IgD-negative memory B cell (primary cell): ENCODE data around the gene MAGI2. TPM values are rescaled to one million over a fixed set of nuclear protein-coding genes. Genes with fewer than 3 reads are reported as not detected.
A peak's percentile ranks its signal among the peaks of the same experiment; 100 is the strongest.

Experiments
- H3K27ac Mint-ChIP-seq, 3 donors: one replicate each; pipeline ENCODE4 v1.8.0; 2020 to 2022; ENCODE audit warnings: mild to moderate bottlenecking in 3 of 3, mixed read lengths in 3 of 3, moderate library complexity in 1 of 3
- H3K27me3 Mint-ChIP-seq: one replicate; pipeline ENCODE4 v1.8.0; 2021; ENCODE audit warnings: mixed read lengths
- H3K36me3 Mint-ChIP-seq: one replicate; pipeline ENCODE4 v1.8.0; 2020; ENCODE audit warnings: mild to moderate bottlenecking, mixed read lengths
- H3K4me1 Mint-ChIP-seq, 3 donors: one replicate each; pipeline ENCODE4 v1.8.0; 2020 to 2022; ENCODE audit warnings: mixed read lengths in 3 of 3, mild to moderate bottlenecking in 1 of 3
- H3K4me3 Mint-ChIP-seq, 4 donors: one replicate each; pipeline ENCODE4 v1.8.0; 2020 to 2022; ENCODE audit warnings: mild to moderate bottlenecking in 4 of 4, mixed read lengths in 4 of 4, moderate library complexity in 3 of 4
- H3K9me3 Mint-ChIP-seq, 3 donors: one replicate each; pipeline ENCODE4 v1.8.0; 2020 to 2021; ENCODE audit warnings: mixed read lengths in 3 of 3, mild to moderate bottlenecking in 1 of 3
- polyA plus RNA-seq: library from polyadenylated mRNA; unstranded; fragments of 300-500 nt; fragmentation: Illumina TruSeq; gene quantifications from one replicate; pipeline ENCODE4 v1.2.3, GENCODE V29; 2021

The MAGI2 gene
- polyA plus RNA-seq, 1 donor from 2014 or later = not detected

- no peaks in the 10 kb centered on the region for H3K4me1 Mint-ChIP-seq
Measured at GRCh38 chr7:78783179-78783962, 670.1 kb downstream of the MAGI2 start.

GRCh38 chr7:78780560-78780959 is 672.9 kb downstream of the MAGI2 start:
- H3K27ac Mint-ChIP-seq = peak overlapping the region in 1 of 3 donors; percentile 7
- H3K4me3 Mint-ChIP-seq = no peak overlapping the region
- H3K27me3 Mint-ChIP-seq = peaks cover 2% of the 10 kb centered on the region
- H3K4me1 Mint-ChIP-seq = no peaks in the 10 kb centered on the region
- H3K9me3 Mint-ChIP-seq = peaks cover 0 to 5% (median 1%) of the 10 kb centered on the region in 3 donors
- no peaks in the 10 kb centered on the region for H3K36me3 Mint-ChIP-seq

More at GRCh38 chr7:78783179-78783962, 670.1 kb downstream of the MAGI2 start:
- peaks cover 3 to 10% (median 4%) of the 10 kb centered on the region in 3 donors for H3K9me3 Mint-ChIP-seq
- H3K4me3 Mint-ChIP-seq = no peak overlapping the region
- H3K27ac Mint-ChIP-seq = no peak overlapping the region
- H3K36me3 Mint-ChIP-seq = peaks cover 3% of the 10 kb centered on the region
- peaks cover 2% of the 10 kb centered on the region for H3K27me3 Mint-ChIP-seq

GRCh38 chr7:78779788-78780187 is 673.7 kb downstream of the MAGI2 start:
- no peak overlapping the region for H3K27ac Mint-ChIP-seq
- H3K9me3 Mint-ChIP-seq = peaks cover 0 to 4% (median 0%) of the 10 kb centered on the region in 3 donors
- no peaks in the 10 kb centered on the region for H3K4me1 Mint-ChIP-seq
- H3K4me3 Mint-ChIP-seq = no peak overlapping the region
- peaks cover 2% of the 10 kb centered on the region for H3K27me3 Mint-ChIP-seq
- H3K36me3 Mint-ChIP-seq = no peaks in the 10 kb centered on the region

GRCh38 chr7:78777829-78778228 is 675.6 kb downstream of the MAGI2 start:
- no peaks in the 10 kb centered on the region for H3K36me3 Mint-ChIP-seq
- peaks cover 2% of the 10 kb centered on the region for H3K27me3 Mint-ChIP-seq
- H3K9me3 Mint-ChIP-seq = peaks cover 0 to 4% (median 0%) of the 10 kb centered on the region in 3 donors
- no peaks in the 10 kb centered on the region for H3K4me1 Mint-ChIP-seq
- no peak overlapping the region for H3K27ac Mint-ChIP-seq
- H3K4me3 Mint-ChIP-seq = no peak overlapping the region

- H3K4me3 Mint-ChIP-seq = no peak overlapping the region
- no peak overlapping the region for H3K27ac Mint-ChIP-seq
- H3K27me3 Mint-ChIP-seq = peaks cover 8% of the 10 kb centered on the region
- peaks cover 0 to 3% (median 0%) of the 10 kb centered on the region in 3 donors for H3K9me3 Mint-ChIP-seq
- no peaks in the 10 kb centered on the region for H3K36me3 Mint-ChIP-seq
- no peaks in the 10 kb centered on the region for H3K4me1 Mint-ChIP-seq
Measured at GRCh38 chr7:78770422-78771410, 682.8 kb downstream of the MAGI2 start.

- no peaks in the 10 kb centered on the region for H3K36me3 Mint-ChIP-seq
- H3K9me3 Mint-ChIP-seq = peaks cover 0 to 3% (median 2%) of the 10 kb centered on the region in 3 donors
- no peak overlapping the region for H3K4me3 Mint-ChIP-seq
- H3K27ac Mint-ChIP-seq = no peak overlapping the region
- peaks cover 12% of the 10 kb centered on the region for H3K27me3 Mint-ChIP-seq
- H3K4me1 Mint-ChIP-seq = no peaks in the 10 kb centered on the region
Measured at GRCh38 chr7:78769481-78770101, 683.9 kb downstream of the MAGI2 start.

GRCh38 chr7:78768859-78769258 is 684.6 kb downstream of the MAGI2 start:
- Mint-ChIP-seq H3K36me3 (no peaks in the 10 kb centered on the region), H3K4me1 (no peaks in the 10 kb centered on the region), H3K27ac (no peak overlapping the region), H3K27me3 (peaks cover 12% of the 10 kb centered on the region), H3K4me3 (no peak overlapping the region), H3K9me3 (peaks cover 0 to 4% (median 3%) of the 10 kb centered on the region in 3 donors)

- H3K27ac Mint-ChIP-seq = no peak overlapping the region
- no peaks in the 10 kb centered on the region for H3K4me1 Mint-ChIP-seq
- H3K4me3 Mint-ChIP-seq = no peak overlapping the region
- H3K27me3 Mint-ChIP-seq = peaks cover 9% of the 10 kb centered on the region
- H3K9me3 Mint-ChIP-seq = peaks cover 2 to 4% (median 4%) of the 10 kb centered on the region in 3 donors
- H3K36me3 Mint-ChIP-seq = no peaks in the 10 kb centered on the region
Measured at GRCh38 chr7:78765943-78766729, 687.3 kb downstream of the MAGI2 start.

GRCh38 chr7:78764571-78764970 is 688.9 kb downstream of the MAGI2 start:
- Mint-ChIP-seq H3K4me1 (no peaks in the 10 kb centered on the region), H3K27me3 (peaks cover 4% of the 10 kb centered on the region), H3K36me3 (no peaks in the 10 kb centered on the region), H3K9me3 (peaks cover 4 to 6% (median 4%) of the 10 kb centered on the region in 3 donors), H3K27ac (no peak overlapping the region), H3K4me3 (no peak overlapping the region)

GRCh38 chr7:78762625-78763024 is 690.8 kb downstream of the MAGI2 start:
- Mint-ChIP-seq H3K4me3 (no peak overlapping the region), H3K27ac (no peak overlapping the region), H3K27me3 (peaks cover 4% of the 10 kb centered on the region), H3K4me1 (peaks cover 0 to under 1% (median 0%) of the 10 kb centered on the region in 3 donors), H3K36me3 (no peaks in the 10 kb centered on the region), H3K9me3 (peaks cover 1 to 10% (median 7%) of the 10 kb centered on the region in 3 donors)

- Mint-ChIP-seq H3K9me3 (peaks cover 1 to 15% (median 10%) of the 10 kb centered on the region in 3 donors), H3K36me3 (no peaks in the 10 kb centered on the region), H3K4me3 (no peak overlapping the region), H3K27me3 (peaks cover 4% of the 10 kb centered on the region), H3K27ac (no peak overlapping the region), H3K4me1 (peaks cover 0 to 2% (median 0%) of the 10 kb centered on the region in 3 donors)
Measured at GRCh38 chr7:78760620-78761355, 692.7 kb downstream of the MAGI2 start.

GRCh38 chr7:78752554-78752953 is 700.9 kb downstream of the MAGI2 start:
- Mint-ChIP-seq H3K27ac (no peak overlapping the region), H3K27me3 (no peaks in the 10 kb centered on the region), H3K4me3 (no peak overlapping the region), H3K4me1 (peaks cover 0 to under 1% (median 0%) of the 10 kb centered on the region in 3 donors), H3K9me3 (peaks cover 1 to 7% (median 7%) of the 10 kb centered on the region in 3 donors), H3K36me3 (peaks cover 1% of the 10 kb centered on the region)

- Mint-ChIP-seq H3K4me1 (no peaks in the 10 kb centered on the region), H3K4me3 (no peak overlapping the region), H3K9me3 (peaks cover 1 to 4% (median 2%) of the 10 kb centered on the region in 3 donors)
Measured at GRCh38 chr7:78751253-78751652, 702.2 kb downstream of the MAGI2 start.

More at GRCh38 chr7:78751253-78751652, 702.2 kb downstream of the MAGI2 start:
- no peaks in the 10 kb centered on the region for H3K27me3 Mint-ChIP-seq
- H3K36me3 Mint-ChIP-seq = peaks cover 1% of the 10 kb centered on the region
- no peak overlapping the region for H3K27ac Mint-ChIP-seq
